BE2C (cell line): ENCODE data around the gene SYT5.

Experiments used
- DNase-seq: peaks from one replicate; pipeline ENCODE4 v3.0.0-alpha.2; 2020
- H3K27me3 ChIP-seq: fragments of 250-450 bp; sonication (Bioruptor Pico); 2 replicates; pipeline ENCODE4 v1.5.1; 2020; ENCODE audit warnings: mild to moderate bottlenecking
- H3K36me3 ChIP-seq: fragments of 250-450 bp; sonication (Bioruptor Pico); 2 replicates; pipeline ENCODE4 v1.5.1; 2020; ENCODE audit warnings: mild to moderate bottlenecking
- H3K4me1 ChIP-seq: fragments of 250-450 bp; sonication (Bioruptor Pico); 2 replicates; pipeline ENCODE4 v1.5.1; 2020
- H3K4me3 ChIP-seq: 2 replicates; pipeline ENCODE4 v1.5.1; 2011; ENCODE audit warnings: low read depth, low read length
- H3K9me3 ChIP-seq: fragments of 250-450 bp; sonication (Bioruptor Pico); 2 replicates; pipeline ENCODE4 v1.5.1; 2020
- TF ChIP-seq, protein P1 (sequence below): IDR thresholded peaks from 2 replicates; pipeline ENCODE4 v1.5.1; 2012; ENCODE audit warnings: mild to moderate bottlenecking, low read depth, low read length

The SYT5 gene

DNA sequence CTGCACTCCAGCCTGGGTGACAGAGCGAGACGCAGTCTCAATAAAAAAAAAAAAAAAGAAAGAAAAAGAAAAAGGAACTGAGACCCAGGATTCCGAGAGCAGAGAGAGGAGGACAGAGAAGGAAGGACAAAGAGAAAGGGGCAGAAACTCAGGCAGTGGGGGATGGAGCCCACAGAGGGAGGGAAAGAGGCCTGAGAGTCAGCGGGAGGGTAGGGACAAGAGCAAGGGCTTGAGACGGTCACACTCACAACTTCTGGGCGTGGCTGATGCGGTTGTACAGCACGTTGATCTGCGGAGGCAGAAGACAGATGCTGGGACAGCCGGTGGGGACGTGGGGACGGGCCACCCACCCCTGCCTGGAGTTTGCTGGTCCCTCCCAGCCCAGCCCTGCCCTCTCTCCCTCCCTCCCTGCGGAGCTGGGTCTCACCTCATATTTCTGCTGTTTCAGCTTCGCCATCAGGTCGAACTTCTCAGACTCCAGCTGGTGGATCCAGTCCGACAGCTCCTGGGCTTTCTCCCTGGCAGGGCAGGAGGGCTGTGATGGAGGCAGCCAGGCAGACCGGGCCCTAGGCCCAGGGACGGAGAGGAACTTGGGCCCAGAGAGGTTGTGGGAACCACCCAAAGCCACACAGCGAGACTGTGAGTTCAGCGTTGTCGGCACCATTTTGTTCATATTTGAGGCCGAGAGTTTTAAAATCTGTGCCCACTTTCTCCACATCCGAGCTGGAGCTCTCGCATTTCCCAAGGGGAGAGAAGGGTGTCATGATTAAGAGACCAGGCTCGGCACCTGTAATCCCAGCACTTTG, 46.2 kb downstream of the SYT5 start:
- TF ChIP-seq, protein P1, sequence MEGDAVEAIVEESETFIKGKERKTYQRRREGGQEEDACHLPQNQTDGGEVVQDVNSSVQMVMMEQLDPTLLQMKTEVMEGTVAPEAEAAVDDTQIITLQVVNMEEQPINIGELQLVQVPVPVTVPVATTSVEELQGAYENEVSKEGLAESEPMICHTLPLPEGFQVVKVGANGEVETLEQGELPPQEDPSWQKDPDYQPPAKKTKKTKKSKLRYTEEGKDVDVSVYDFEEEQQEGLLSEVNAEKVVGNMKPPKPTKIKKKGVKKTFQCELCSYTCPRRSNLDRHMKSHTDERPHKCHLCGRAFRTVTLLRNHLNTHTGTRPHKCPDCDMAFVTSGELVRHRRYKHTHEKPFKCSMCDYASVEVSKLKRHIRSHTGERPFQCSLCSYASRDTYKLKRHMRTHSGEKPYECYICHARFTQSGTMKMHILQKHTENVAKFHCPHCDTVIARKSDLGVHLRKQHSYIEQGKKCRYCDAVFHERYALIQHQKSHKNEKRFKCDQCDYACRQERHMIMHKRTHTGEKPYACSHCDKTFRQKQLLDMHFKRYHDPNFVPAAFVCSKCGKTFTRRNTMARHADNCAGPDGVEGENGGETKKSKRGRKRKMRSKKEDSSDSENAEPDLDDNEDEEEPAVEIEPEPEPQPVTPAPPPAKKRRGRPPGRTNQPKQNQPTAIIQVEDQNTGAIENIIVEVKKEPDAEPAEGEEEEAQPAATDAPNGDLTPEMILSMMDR = no peak
- Histone ChIP-seq H3K4me3 (no peak overlapping the region), H3K27me3 (peaks cover 62% of the 10 kb centered on the region), H3K4me1 (no peaks in the 10 kb centered on the region), H3K36me3 (no peaks in the 10 kb centered on the region), H3K9me3 (no peaks in the 10 kb centered on the region)
- no peak for DNase-seq

DNA sequence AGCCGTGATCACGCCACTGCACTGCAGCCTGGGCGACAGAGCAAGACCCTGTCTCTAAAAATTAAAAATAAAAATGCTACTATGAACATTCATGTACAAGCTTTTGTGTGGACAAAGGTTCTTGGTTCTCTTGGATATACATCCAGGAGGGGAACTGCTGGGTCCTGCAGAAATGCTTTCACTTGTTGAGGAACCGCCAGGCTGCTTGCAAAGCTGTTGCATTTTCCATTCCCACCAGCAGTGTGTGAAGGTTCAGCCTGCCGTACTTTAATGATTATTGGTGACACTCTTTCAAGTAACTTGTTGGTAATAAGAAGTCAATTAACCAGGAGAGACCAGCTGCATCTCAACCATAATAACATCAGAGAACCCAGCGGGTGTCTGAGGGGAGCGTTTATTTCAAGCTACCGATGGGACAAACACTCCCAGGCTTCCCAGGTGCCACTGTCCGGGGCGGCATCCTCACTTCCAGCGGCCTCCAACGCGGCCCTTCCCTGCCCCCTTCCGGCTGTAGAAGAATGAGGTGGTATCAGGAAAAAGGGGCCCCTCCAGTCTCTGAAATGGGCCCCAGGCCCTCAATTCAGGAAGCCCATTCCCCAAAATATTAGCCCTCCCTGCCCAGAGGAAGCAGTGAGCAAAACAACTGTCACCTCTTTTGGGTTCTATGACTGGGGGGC, 47.5 kb downstream of the SYT5 start:
- H3K36me3 ChIP-seq = no peaks in the 10 kb centered on the region
- no peaks in the 10 kb centered on the region for H3K9me3 ChIP-seq
- TF ChIP-seq, protein P1 = peak; percentile 59
- peaks cover 69% of the 10 kb centered on the region for H3K27me3 ChIP-seq
- DNase-seq = peak; percentile 45
- no peak overlapping the region for H3K4me3 ChIP-seq
- no peaks in the 10 kb centered on the region for H3K4me1 ChIP-seq

DNA sequence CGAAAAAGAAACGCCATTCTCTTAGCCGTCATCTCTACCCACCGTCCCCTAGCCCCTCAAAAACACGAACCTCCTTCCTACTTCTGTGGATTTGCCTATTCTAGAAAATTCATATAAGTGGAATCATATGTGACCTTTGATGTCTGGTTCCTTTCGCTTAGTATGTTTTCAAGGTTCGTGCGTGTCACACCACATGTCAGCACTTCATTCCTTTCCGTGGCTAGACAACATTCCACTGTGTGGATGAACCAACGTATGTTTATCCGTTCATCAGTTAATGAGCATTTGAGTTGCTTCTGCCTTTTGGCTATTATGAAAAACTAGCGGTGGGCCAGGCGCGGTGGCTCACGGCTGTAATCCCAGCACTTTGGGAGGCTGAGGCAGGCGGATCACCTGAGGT, 48.7 kb downstream of the SYT5 start:
- Histone ChIP-seq H3K36me3 (no peaks in the 10 kb centered on the region), H3K27me3 (peaks cover 76% of the 10 kb centered on the region), H3K4me3 (no peak overlapping the region), H3K9me3 (no peaks in the 10 kb centered on the region), H3K4me1 (no peaks in the 10 kb centered on the region)
- no peak for DNase-seq
- TF ChIP-seq, protein P1 = no peak
